Activated CD8-positive, alpha-beta T cell treated with anti-CD3 and anti-CD28 coated beads for 36 hours (primary cell): Measurements from ENCODE around the gene MFSD6. TPM values are rescaled to one million over a fixed set of nuclear protein-coding genes. Genes with fewer than 3 reads are reported as not detected.
A peak's percentile ranks its signal among the peaks of the same experiment; 100 is the strongest.

Experiments used
- ATAC-seq: fragments of 200-7000 bp; cut with Tn5 transposase; one replicate; pipeline ENCODE4 v1.10.0; 2021; ENCODE audit warnings: mild to moderate bottlenecking, moderate library complexity
- CTCF ChIA-PET: fragments of 350-600 bp; sonication (Branson Sonifier 250); formaldehyde crosslinking; loops from one replicate; lab custom pipeline; 2021; ENCODE audit warnings: antibody characterized with exemption; lab: Charles Lee
- POLR2A ChIA-PET: fragments of 350-600 bp; sonication (Branson Sonifier 250); formaldehyde crosslinking; loops from one replicate; lab custom pipeline; 2021; ENCODE audit warnings: antibody characterized with exemption; lab: Charles Lee
- DNase-seq: peaks from one replicate; pipeline ENCODE4 v3.0.0-alpha.2; 2020
- H3K27ac Mint-ChIP-seq: one replicate; pipeline ENCODE4 v1.8.0; 2021; ENCODE audit warnings: mild to moderate bottlenecking, mixed read lengths
- H3K27me3 Mint-ChIP-seq: one replicate; pipeline ENCODE4 v1.8.0; 2021; ENCODE audit warnings: mixed read lengths
- H3K36me3 Mint-ChIP-seq: one replicate; pipeline ENCODE4 v1.8.0; 2021; ENCODE audit warnings: low read depth, mixed read lengths
- H3K4me1 Mint-ChIP-seq: one replicate; pipeline ENCODE4 v1.8.0; 2021; ENCODE audit warnings: low read depth, mixed read lengths
- H3K4me3 Mint-ChIP-seq: one replicate; pipeline ENCODE4 v1.8.0; 2021; ENCODE audit warnings: mild to moderate bottlenecking, moderate library complexity, mixed read lengths
- H3K9me3 Mint-ChIP-seq: one replicate; pipeline ENCODE4 v1.8.0; 2021; ENCODE audit warnings: mixed read lengths
- intact Hi-C: fragments of 100-400 bp; cut with micrococcal nuclease; formaldehyde crosslinking; loops from one replicate; pipeline ENCODE4 v1.10.0; 2022
- total RNA-seq, 2 experiments: library from RNA; stranded (reverse); gene quantifications; one replicate each; pipeline ENCODE4 v1.2.3, GENCODE V29; 2021
- TF ChIP-seq, protein P1 (sequence below): fragments of 200-600 bp; IDR thresholded peaks from one replicate; pipeline ENCODE4 v1.8.0; 2022; ENCODE audit warnings: antibody characterized with exemption, mild to moderate bottlenecking

The MFSD6 gene
- total RNA-seq, 2 experiments from 2014 or later: 31.5 to 32.8 TPM

DNA sequence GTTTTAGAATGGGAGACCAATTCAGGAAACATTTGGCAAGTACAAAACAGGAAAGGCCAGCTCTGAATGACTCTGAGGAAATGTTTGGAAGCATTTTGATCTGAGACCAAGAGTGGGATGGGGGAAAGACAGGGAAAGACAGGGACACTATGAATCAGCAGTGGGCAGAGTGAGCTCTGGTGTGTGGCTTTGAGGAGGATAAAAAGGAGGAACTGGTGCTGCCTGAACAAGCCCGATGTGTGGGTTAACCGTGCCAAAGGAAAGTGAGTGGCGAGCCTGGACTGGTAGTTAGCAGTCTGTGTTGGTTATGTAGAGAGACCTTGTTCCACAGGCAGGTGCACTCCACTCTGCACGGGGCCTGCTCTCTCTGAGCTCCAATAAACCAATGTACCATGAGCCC lies 5.3 kb downstream of the MFSD6 start:
- DNase-seq: no peak
- intact Hi-C loops: loop anchor here (10.0 kb wide), 1 partner anchor 101 kb away; no protein-coding TSS in a partner anchor
- POLR2A ChIA-PET: no interaction called here
- H3K4me3 Mint-ChIP-seq: no peak overlapping the region
- H3K27me3 Mint-ChIP-seq: no peaks in the 10 kb centered on the region
- H3K36me3 Mint-ChIP-seq: peaks cover 13% of the 10 kb centered on the region
- TF ChIP-seq, protein P1, sequence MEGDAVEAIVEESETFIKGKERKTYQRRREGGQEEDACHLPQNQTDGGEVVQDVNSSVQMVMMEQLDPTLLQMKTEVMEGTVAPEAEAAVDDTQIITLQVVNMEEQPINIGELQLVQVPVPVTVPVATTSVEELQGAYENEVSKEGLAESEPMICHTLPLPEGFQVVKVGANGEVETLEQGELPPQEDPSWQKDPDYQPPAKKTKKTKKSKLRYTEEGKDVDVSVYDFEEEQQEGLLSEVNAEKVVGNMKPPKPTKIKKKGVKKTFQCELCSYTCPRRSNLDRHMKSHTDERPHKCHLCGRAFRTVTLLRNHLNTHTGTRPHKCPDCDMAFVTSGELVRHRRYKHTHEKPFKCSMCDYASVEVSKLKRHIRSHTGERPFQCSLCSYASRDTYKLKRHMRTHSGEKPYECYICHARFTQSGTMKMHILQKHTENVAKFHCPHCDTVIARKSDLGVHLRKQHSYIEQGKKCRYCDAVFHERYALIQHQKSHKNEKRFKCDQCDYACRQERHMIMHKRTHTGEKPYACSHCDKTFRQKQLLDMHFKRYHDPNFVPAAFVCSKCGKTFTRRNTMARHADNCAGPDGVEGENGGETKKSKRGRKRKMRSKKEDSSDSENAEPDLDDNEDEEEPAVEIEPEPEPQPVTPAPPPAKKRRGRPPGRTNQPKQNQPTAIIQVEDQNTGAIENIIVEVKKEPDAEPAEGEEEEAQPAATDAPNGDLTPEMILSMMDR: no peak
- CTCF ChIA-PET: no interaction called here
- ATAC-seq: no peak
- no peaks in the 10 kb centered on the region for H3K9me3 Mint-ChIP-seq
- H3K27ac Mint-ChIP-seq: peak overlapping the region; percentile 72
- peaks cover 61% of the 10 kb centered on the region for H3K4me1 Mint-ChIP-seq

DNA sequence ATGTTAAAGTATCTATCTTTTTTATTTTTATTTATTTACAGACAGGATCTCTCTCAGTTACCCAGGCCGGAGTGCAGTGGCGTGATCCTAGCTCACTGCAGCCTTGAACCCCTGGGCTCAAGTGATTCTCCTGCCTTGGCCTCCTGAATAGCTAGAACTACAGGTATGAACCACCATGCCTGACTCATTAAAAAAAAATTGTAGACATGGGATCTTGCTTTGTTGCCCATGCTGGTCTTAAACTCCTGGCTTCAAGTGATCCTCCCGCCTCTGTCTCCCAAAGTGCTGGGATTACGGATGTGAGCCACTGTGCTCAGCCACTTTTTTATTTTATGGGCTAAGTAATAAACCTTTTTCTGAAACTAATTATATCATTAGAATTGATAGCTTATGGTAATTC lies 7.1 kb downstream of the MFSD6 start:
- Mint-ChIP-seq H3K4me3 (no peak overlapping the region), H3K9me3 (no peaks in the 10 kb centered on the region), H3K27me3 (no peaks in the 10 kb centered on the region), H3K4me1 (peaks cover 69% of the 10 kb centered on the region), H3K36me3 (peaks cover 23% of the 10 kb centered on the region), H3K27ac (peak overlapping the region; percentile 91)
- DNase-seq: no peak
- ChIA-PET CTCF (interaction anchor here (1.7 kb wide), 1 partner anchor 8 kb away, joined by 4 read pairs; no protein-coding TSS in a partner anchor), POLR2A (interaction anchor here (0.7 to 2.0 kb wide), 3 partner anchors 8 to 97 kb away, joined by 3 to 10 read pairs (median 3); no protein-coding TSS in a partner anchor)
- ATAC-seq: peak; percentile 26
- TF ChIP-seq, protein P1: no peak
- intact Hi-C loops: loop anchor here (10.0 kb wide), 1 partner anchor 100 kb away; no protein-coding TSS in a partner anchor

DNA sequence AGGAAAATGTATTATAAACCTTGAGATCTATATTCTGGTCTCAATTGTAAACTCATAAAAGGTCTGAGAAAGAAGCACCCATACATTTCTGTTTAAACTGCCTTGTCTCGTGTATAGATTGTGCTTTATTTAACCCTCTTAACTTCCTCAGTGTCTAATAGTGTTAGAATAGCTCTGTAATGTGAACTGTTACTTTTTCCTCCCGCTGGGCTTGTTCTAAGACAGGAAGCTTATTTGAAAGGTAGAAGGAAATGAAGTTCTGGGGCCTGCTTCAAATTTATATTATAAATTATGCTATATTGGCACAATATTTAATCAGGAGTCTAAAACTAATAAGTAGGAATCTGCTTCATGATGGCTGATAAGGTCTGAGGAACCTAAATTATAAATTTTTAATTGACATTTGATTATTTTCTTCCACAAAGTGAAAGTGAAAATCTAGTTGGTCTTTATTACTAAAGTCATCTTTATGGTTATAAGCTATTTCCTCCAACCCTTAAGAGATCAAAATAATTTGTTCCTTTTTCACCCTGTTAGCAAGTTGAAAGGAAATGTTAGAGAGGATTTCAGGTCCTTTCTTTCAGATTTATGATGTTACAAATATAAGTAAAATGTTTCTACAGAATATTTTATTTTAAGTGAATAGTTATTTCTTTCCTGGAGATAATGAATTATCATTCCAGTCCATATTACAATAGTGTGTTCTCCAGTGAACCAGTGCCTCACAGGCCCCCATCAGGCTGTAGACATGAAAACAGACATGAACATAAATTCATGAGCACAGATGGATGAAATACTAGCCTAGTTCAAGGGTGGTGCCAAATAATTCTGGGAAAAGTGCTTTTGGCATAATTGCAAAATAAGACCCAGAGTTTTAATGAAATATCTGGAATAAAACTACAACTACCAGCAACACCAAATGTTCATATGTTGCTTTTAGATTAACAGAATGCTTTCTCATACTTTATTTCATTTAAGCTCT lies 7.9 kb downstream of the MFSD6 start:
- intact Hi-C loops: loop anchor here (10.0 kb wide), 1 partner anchor 99 kb away; no protein-coding TSS in a partner anchor

DNA sequence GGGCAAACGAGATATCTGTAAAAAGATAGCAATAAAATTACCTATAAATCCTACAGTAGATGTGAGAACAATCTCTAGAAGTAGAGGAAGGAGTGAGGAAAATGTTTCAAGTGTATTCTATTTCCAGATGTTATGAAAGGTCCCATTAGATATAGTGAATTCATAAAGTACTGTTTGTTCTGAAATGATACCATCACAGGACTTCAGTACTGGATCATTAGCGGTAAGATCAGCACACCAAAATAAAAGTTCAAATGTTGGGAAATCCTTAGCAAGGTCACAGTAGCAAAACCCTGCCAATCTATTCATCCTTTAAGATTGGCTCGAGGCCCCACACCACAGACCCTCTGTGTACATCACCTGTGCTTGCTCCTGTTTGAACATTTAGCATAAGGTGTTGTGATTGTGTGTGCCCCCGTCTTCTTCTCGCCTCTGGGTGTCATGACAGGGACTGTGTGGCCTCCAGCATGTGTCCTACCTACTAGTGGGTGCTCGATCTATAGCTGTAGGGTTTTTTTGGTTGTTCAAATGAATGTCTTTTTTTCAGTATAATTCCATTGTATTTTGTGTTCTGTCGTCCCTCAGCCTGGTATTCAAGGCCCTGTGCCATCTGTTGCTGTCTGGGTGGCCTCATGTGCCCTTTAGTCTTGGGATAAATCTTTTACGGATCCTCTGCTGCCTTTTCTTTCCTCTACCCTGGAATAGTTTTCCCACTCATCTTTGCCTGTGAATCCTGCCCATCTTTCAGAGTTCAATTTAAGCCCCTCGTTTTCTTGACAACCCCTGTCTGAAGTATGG lies 9.1 kb downstream of the MFSD6 start:
- Mint-ChIP-seq H3K27me3 (no peaks in the 10 kb centered on the region), H3K36me3 (peaks cover 27% of the 10 kb centered on the region), H3K27ac (peak overlapping the region; percentile 91), H3K4me1 (peaks cover 71% of the 10 kb centered on the region), H3K9me3 (no peaks in the 10 kb centered on the region), H3K4me3 (no peak overlapping the region)
- CTCF ChIA-PET: interaction anchor here (1.0 to 1.7 kb wide), 2 partner anchors 10 kb away, joined by 4 to 5 read pairs; no protein-coding TSS in a partner anchor
- POLR2A ChIA-PET: interaction anchor here (2.0 kb wide), 1 partner anchor 10 kb away, joined by 10 read pairs; no protein-coding TSS in a partner anchor
- TF ChIP-seq, protein P1: no peak
- DNase-seq (no peak), ATAC-seq (no peak)
- intact Hi-C loops: loop anchor here (10.0 kb wide), 1 partner anchor 98 kb away; no protein-coding TSS in a partner anchor

More for the DNA sequence above, 7.9 kb downstream of the MFSD6 start:
- POLR2A ChIA-PET: interaction anchor here (0.7 to 2.0 kb wide), 4 partner anchors 9 to 117 kb away, joined by 3 to 10 read pairs (median 3); no protein-coding TSS in a partner anchor
- Mint-ChIP-seq H3K4me1 (peaks cover 75% of the 10 kb centered on the region), H3K36me3 (peaks cover 27% of the 10 kb centered on the region), H3K27me3 (no peaks in the 10 kb centered on the region), H3K27ac (peak overlapping the region; percentile 91), H3K4me3 (peak overlapping the region; percentile 62), H3K9me3 (no peaks in the 10 kb centered on the region)
- DNase-seq (no peak), ATAC-seq (peak; percentile 59)
- CTCF ChIA-PET: interaction anchor here (1.0 to 1.7 kb wide), 2 partner anchors 9 to 11 kb away, joined by 4 to 5 read pairs; no protein-coding TSS in a partner anchor
- TF ChIP-seq, protein P1: no peak
